Aorta (tissue), 5 donors: ENCODE measurements around the gene ARHGAP25. TPM values are rescaled to one million over a fixed set of nuclear protein-coding genes. Genes with fewer than 3 reads are reported as not detected.

ENCODE experiments used
- ATAC-seq: fragments of 200-7000 bp; cut with Tn5 transposase; one replicate; pipeline ENCODE4 v1.9.1; 2022; ENCODE audit warnings: moderate library complexity; ENCODE audit not compliant: low FRiP score
- DNase-seq, 2 donors: peaks; one replicate each; pipeline ENCODE4 v3.0.0-alpha.2; 2020
- H3K27ac ChIP-seq, 2 donors: one replicate each; pipeline ENCODE4 v1.5.1; 2013; ENCODE audit warnings: low read length in 2 of 2, mild to moderate bottlenecking in 2 of 2, moderate library complexity in 2 of 2, control low read depth in 1 of 2, inconsistent platforms in 1 of 2, low read depth in 1 of 2
- H3K27me3 ChIP-seq, 2 donors: one replicate each; pipeline ENCODE4 v1.6.1; 2013; ENCODE audit warnings: control low read depth in 1 of 2, low read length in 1 of 2, mild to moderate bottlenecking in 1 of 2, moderate library complexity in 1 of 2; ENCODE audit not compliant: insufficient read depth in 2 of 2, control insufficient read depth in 1 of 2
- H3K36me3 ChIP-seq, 2 donors: one replicate each; pipeline ENCODE4 v1.6.1; 2013; ENCODE audit warnings: control low read depth in 1 of 2, low read length in 1 of 2, mild to moderate bottlenecking in 1 of 2; ENCODE audit not compliant: insufficient read depth in 2 of 2, control insufficient read depth in 1 of 2
- H3K4me1 ChIP-seq, 2 donors: one replicate each; pipeline ENCODE4 v1.6.1; 2013; ENCODE audit warnings: low read length in 2 of 2, control low read depth in 1 of 2, mild to moderate bottlenecking in 1 of 2, moderate library complexity in 1 of 2; ENCODE audit not compliant: insufficient read depth in 2 of 2, control insufficient read depth in 1 of 2
- H3K4me3 ChIP-seq, 2 donors: one replicate each; pipeline ENCODE4 v1.5.1; 2013; ENCODE audit warnings: low read length in 2 of 2, control low read depth in 1 of 2, mild to moderate bottlenecking in 1 of 2
- H3K9me3 ChIP-seq: one replicate; pipeline ENCODE4 v1.6.1; 2013; ENCODE audit warnings: mild to moderate bottlenecking, low read length; ENCODE audit not compliant: control insufficient read depth
- WGBS, 2 donors: extraction: QIAGEN DNeasy Blood & Tissue Kit; methylation state at CpG; one replicate each; pipeline ENCODE4 v1.1.7; 2013; 5-methylcytosine and 5-hydroxymethylcytosine counted together
- intact Hi-C, 2 donors: fragments of 100-400 bp; cut with DNase I; formaldehyde crosslinking; loops; one replicate each; pipeline versions ENCODE4 v1.14.2 to v1.15.0; 2022
- polyA plus RNA-seq, 2 donors: library from polyadenylated mRNA; stranded (reverse); fragments of 200-250 nt; gene quantifications; one replicate each; pipeline ENCODE4 v1.2.3, GENCODE V29; 2013
- total RNA-seq, 2 donors: library from RNA; stranded (reverse); fragmentation: NEBNext Ultra II Directional; extraction: Animal tissue kit (Norgen Biotek cat#: 25700); gene quantifications; one replicate each; pipeline ENCODE4 v1.2.1, GENCODE V29; 2021
- donor health status: healthy with polysubstance abuse.
- donor health status: Bipolar disorder and iron deficiency.
- donor health status: DM: no; HTN: no; CAD: no.
- donor health status: DM: no; HTN: no; CAD: no.
- donor health status: DM: yes; HTN: yes; CAD: no.

ARHGAP25 gene
- total and polyA plus RNA-seq, 4 donors = 2.6 to 21.1 (median 6.4) TPM

DNA sequence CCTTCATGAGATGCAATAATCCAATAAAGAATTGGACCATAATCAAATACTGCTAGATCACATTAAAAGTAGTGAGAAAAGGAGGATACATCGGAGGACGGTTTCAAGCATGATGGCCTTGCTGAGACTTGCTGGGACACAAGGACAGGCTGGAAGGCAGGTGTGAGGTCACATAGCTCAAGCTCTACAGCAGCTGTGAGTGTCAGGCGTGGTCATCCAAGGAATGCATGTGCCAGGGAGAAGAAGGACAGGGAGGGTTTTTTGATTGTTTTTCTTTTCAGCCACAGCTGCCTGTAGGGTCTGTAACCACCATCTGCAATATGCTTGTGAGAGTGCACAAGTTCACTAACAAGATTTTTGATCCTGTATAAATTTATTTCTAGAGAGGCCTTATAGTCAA lies 79.0 kb downstream of the ARHGAP25 start:
- Histone ChIP-seq H3K9me3 (no peaks in the 10 kb centered on the region), H3K36me3 (no peaks in the 10 kb centered on the region), H3K4me3 (no peak overlapping the region), H3K4me1 (no peaks in the 10 kb centered on the region), H3K27me3 (no peaks in the 10 kb centered on the region), H3K27ac (no peak overlapping the region)
- 98 to 100% methylated on average over 3 of the region's 3 CpGs for WGBS, 2 donors
- intact Hi-C loops = no loop called here
- DNase-seq = no peak
- no peak for ATAC-seq

DNA sequence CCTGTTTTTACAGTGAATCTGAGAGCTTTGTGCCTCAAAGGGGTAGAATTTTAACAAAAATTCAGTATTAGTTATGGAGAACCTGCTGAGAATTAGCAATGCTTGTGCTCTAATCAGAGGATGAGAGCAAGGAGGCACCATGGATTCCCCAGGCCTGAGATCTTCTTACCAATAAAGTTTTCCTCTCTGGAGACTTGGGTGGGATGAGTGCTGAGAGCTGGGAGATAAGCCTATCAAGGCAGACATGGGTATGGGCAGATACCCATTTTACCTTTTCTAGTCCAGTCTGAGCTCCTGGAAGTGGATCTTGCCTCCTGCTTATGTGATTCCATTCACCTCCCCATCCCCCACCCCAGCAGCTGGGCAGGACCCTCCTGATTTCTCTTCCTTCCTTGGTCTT lies 82.7 kb downstream of the ARHGAP25 start:
- no peak for ATAC-seq
- Histone ChIP-seq H3K4me1 (no peaks in the 10 kb centered on the region), H3K27me3 (no peaks in the 10 kb centered on the region), H3K27ac (no peak overlapping the region), H3K4me3 (no peak overlapping the region), H3K36me3 (no peaks in the 10 kb centered on the region), H3K9me3 (no peaks in the 10 kb centered on the region)
- intact Hi-C loops = no loop called here
- no peak for DNase-seq

DNA sequence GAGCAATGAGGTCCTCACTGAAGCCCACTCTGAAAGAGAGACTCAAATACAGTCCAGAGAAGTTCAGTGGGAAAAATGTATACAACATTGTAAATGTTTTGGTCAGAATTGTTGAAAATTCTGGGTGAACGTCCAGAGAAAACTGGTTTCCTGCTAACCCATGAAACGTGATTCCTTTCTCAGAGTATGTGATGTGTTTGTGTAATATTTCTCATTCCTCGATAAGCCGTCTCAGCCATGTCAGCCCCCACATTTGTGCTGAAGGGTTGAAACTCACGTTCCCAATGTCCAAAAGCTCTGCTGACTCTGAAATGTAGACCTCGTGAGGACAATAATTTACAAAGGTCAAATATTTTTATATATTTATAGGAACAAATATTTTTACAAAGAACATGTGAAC lies 84.9 kb downstream of the ARHGAP25 start:
- intact Hi-C loops = no loop called here
- no peak for ATAC-seq

DNA sequence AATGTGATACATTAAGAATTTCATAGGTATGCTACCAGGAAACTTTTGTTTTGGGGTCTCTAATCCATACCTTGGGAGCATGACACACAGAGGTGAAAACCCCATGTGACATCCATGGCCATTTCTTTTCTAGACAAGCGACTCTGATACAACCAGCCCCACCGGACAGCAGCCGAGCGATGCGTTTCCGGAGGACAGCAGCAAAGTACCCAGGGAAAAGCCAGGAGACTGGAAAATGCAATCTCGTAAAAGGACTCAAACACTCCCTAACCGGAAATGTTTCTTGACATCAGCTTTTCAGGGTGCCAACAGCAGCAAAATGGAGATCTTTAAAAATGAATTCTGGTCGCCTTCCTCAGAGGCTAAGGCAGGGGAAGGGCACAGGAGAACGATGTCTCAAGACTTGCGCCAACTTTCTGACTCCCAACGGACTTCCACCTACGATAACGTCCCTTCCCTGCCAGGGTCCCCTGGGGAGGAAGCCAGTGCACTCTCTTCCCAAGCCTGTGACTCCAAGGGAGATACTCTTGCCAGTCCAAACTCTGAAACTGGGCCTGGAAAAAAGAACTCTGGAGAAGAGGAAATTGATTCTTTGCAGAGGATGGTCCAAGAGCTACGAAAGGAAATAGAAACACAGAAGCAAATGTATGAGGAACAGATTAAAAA lies 87.7 kb downstream of the ARHGAP25 start:
- DNase-seq (no peak), ATAC-seq (peak; percentile 15)
- H3K27me3 ChIP-seq = no peaks in the 10 kb centered on the region
- peak overlapping the region in 1 of 2 donors; percentile 68 for H3K27ac ChIP-seq
- H3K9me3 ChIP-seq = no peaks in the 10 kb centered on the region
- peaks cover 0 to 5% of the 10 kb centered on the region in 2 donors for H3K4me1 ChIP-seq
- H3K4me3 ChIP-seq = no peak overlapping the region
- intact Hi-C loops = loop anchor here in 1 of 2 donors (10.0 kb wide), 1 partner anchor 568 kb away; the partner anchor contains the start of gene PPP3R1
- 26 to 39% methylated on average over 15 of the region's 15 CpGs for WGBS, 2 donors
- no peaks in the 10 kb centered on the region for H3K36me3 ChIP-seq

More for the DNA sequence above, 84.9 kb downstream of the ARHGAP25 start:
- Histone ChIP-seq H3K27ac (no peak overlapping the region), H3K9me3 (no peaks in the 10 kb centered on the region), H3K27me3 (no peaks in the 10 kb centered on the region), H3K4me1 (peaks cover 0 to under 1% of the 10 kb centered on the region in 2 donors), H3K36me3 (no peaks in the 10 kb centered on the region), H3K4me3 (no peak overlapping the region)
- WGBS, 2 donors = 24 to 43% methylated on average over 6 of the region's 6 CpGs
- no peak for DNase-seq

GRCh38 chr2:68824831-68825230 lies 90.2 kb downstream of the ARHGAP25 start:
- Histone ChIP-seq H3K9me3 (no peaks in the 10 kb centered on the region), H3K27ac (no peak overlapping the region), H3K4me1 (peaks cover 3 to 9% of the 10 kb centered on the region in 2 donors), H3K27me3 (no peaks in the 10 kb centered on the region), H3K36me3 (no peaks in the 10 kb centered on the region), H3K4me3 (no peak overlapping the region)
- WGBS, 2 donors = 33 to 38% methylated on average over 2 of the region's 2 CpGs
- ATAC-seq (no peak), DNase-seq (peak; percentile 45 to 80)
- intact Hi-C loops = loop anchor here (5.0 to 10.0 kb wide), 2 partner anchors 53 to 570 kb away; partner anchors contain the start of gene PPP3R1 (in 1 of the 2)

DNA sequence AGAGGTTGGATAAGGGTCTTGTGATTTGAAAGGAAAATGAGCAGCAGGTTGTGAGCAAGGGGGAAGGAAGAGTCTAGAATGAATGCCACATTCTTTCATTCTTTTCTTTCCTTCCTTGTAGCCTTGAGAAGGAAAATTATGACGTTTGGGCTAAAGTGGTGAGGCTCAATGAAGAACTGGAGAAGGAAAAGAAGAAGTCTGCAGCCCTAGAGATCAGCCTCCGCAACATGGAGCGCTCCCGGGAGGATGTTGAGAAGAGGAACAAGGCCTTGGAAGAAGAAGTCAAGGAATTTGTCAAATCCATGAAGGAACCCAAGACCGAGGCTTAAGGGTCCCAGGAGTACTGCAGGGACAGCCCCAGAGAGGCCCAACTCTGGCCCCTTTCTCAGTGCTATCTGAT lies 91.3 kb downstream of the ARHGAP25 start:
- WGBS, 2 donors = 89 to 91% methylated on average over 5 of the region's 5 CpGs
- intact Hi-C loops = loop anchor here (5.0 to 10.0 kb wide), 2 partner anchors 54 to 571 kb away; partner anchors contain the start of gene PPP3R1 (in 1 of the 2)

DNA sequence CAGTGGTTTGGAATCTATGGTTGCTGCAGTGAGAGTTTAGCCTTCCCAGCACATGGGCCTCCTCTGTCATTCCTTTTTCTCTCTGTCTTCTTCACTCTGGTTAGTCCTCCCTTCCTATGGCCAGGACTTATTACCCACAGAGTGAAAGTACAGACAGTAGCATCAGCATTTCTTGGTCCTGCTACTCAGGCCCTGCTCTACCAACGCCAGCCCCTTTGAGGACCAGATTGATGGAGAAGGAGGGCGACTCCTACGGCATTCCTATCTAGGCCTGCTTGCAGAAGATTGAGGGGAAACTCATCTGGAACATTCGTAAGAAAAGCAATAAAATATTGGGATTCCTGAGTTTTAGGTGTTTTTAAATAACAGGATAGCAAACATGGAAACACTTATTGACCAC lies 93.1 kb downstream of the ARHGAP25 start:
- Histone ChIP-seq H3K4me1 (peaks cover 6 to 9% of the 10 kb centered on the region in 2 donors), H3K36me3 (no peaks in the 10 kb centered on the region)

More for the DNA sequence above, 91.3 kb downstream of the ARHGAP25 start:
- Histone ChIP-seq H3K9me3 (no peaks in the 10 kb centered on the region), H3K27me3 (no peaks in the 10 kb centered on the region), H3K4me1 (peaks cover 3 to 9% of the 10 kb centered on the region in 2 donors), H3K27ac (no peak overlapping the region), H3K36me3 (no peaks in the 10 kb centered on the region), H3K4me3 (no peak overlapping the region)
- peak in 1 of 2 donors; percentile 52 for DNase-seq
- ATAC-seq = no peak

DNA sequence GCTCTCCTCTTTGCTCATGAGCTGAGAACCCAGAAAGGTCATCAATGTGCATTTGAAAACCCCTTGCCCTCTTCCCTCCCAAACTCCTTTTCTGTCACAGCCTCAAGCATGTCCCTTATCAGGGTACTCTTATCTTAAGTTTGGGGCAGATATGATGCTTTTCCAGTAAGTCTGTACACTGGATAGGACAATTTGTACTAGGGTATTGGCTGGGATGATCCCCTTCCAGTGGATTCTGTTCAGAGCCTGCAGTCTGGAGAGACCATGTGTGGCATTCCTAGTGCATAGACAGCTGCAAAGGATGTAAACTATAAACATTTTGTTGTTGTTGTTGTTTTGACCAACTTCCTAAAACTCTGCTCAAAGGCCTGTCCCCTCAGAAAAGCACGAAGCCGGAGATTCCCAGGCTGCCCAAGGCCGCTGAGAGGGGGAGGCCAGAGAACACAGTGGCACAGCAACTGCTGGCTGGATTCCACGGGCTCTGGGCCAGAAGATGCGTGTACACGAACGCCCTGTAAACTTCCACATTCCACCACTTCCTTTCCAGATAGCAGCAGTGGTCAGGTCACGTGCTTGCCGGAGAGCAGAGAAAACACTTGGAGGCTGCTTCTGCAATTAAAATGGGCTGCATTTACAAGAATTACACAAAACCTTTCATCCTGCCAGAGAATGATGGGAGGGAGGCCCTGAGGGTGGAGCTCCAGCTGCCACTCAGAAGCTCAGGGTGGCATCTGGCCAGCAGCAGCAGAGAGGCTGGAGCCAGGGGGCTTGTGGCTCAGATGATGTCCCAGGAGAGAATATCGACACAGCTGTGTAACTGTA lies 94.5 kb downstream of the ARHGAP25 start:
- DNase-seq (peak; percentile 98 to 99), ATAC-seq (peak; percentile 89)
- WGBS, 2 donors = 0% methylated on average over 10 of the region's 10 CpGs
- Histone ChIP-seq H3K4me3 (no peak overlapping the region), H3K27ac (peak overlapping the region; percentile 59 to 88), H3K4me1 (peaks cover 6 to 9% of the 10 kb centered on the region in 2 donors), H3K27me3 (no peaks in the 10 kb centered on the region), H3K36me3 (no peaks in the 10 kb centered on the region), H3K9me3 (no peaks in the 10 kb centered on the region)
- intact Hi-C loops = loop anchor here (5.0 to 10.0 kb wide), 2 partner anchors 57 to 574 kb away; partner anchors contain the start of gene PPP3R1 (in 1 of the 2)

More for the DNA sequence above, 93.1 kb downstream of the ARHGAP25 start:
- Histone ChIP-seq H3K9me3 (no peaks in the 10 kb centered on the region), H3K27me3 (no peaks in the 10 kb centered on the region), H3K27ac (no peak overlapping the region), H3K4me3 (no peak overlapping the region)
- 79 to 96% methylated on average over 4 of the region's 4 CpGs for WGBS, 2 donors
- ATAC-seq (no peak), DNase-seq (no peak)
- intact Hi-C loops = loop anchor here (5.0 to 10.0 kb wide), 2 partner anchors 55 to 573 kb away; partner anchors contain the start of gene PPP3R1 (in 1 of the 2)
